GM10248 (cell line): ENCODE data around the gene NRP2.

Experiments used
- CTCF ChIA-PET: fragments of 300-600 bp; sonication (Branson Sonifier 250); formaldehyde crosslinking; extraction: SDS; loops from one replicate; lab custom pipeline; 2021; ENCODE audit warnings: antibody characterized with exemption; lab: Yijun Ruan, JAX
- POLR2A ChIA-PET: fragments of 350-650 bp; sonication (Branson Sonifier 250); formaldehyde crosslinking; extraction: SDS; loops from one replicate; lab custom pipeline; 2020; ENCODE audit warnings: antibody characterized with exemption; lab: Yijun Ruan, JAX
- DNase-seq: peaks from one replicate; pipeline ENCODE4 v3.0.0; 2012; ENCODE audit errors: extremely low spot score
- CTCF ChIP-seq: IDR thresholded peaks from 2 replicates; pipeline ENCODE4 v1.5.1; 2012; ENCODE audit warnings: mild to moderate bottlenecking, low read depth; ENCODE audit errors: extremely low read depth, missing control alignments, control extremely low read depth

Gene NRP2

GRCh38 chr2:205792908-205793307 lies 110.6 kb downstream of the NRP2 start:
- POLR2A ChIA-PET, result no interaction called here
- DNase-seq, result no peak
- CTCF ChIA-PET, result interaction anchor here (1.1 kb wide), 1 partner anchor 17 kb away, joined by 3 read pairs; no protein-coding TSS in a partner anchor
- TF ChIP-seq CTCF, result no peak

GRCh38 chr2:205796805-205797313 lies 114.6 kb downstream of the NRP2 start:
- no peak for TF ChIP-seq CTCF
- POLR2A ChIA-PET, result no interaction called here
- CTCF ChIA-PET, result no interaction called here
- DNase-seq, result no peak

GRCh38 chr2:205797866-205798265 lies 115.6 kb downstream of the NRP2 start:
- TF ChIP-seq CTCF, result no peak
- POLR2A ChIA-PET, result no interaction called here
- no peak for DNase-seq
- CTCF ChIA-PET, result interaction anchor here (1.6 kb wide), 1 partner anchor 16 kb away, joined by 5 read pairs; no protein-coding TSS in a partner anchor

- ChIA-PET POLR2A (no interaction called here), CTCF (interaction anchor here (1.0 kb wide), 1 partner anchor 26 kb away, joined by 3 read pairs; no protein-coding TSS in a partner anchor)
- TF ChIP-seq CTCF, result no peak
Observed at GRCh38 chr2:205800224-205800623, 117.9 kb downstream of the NRP2 start.

GRCh38 chr2:205800773-205801172 lies 118.5 kb downstream of the NRP2 start:
- ChIA-PET POLR2A (no interaction called here), CTCF (interaction anchor here (0.7 to 1.0 kb wide), 2 partner anchors 12 to 26 kb away, joined by 3 read pairs; no protein-coding TSS in a partner anchor)
- no peak for TF ChIP-seq CTCF
- DNase-seq, result no peak

More at GRCh38 chr2:205800224-205800623, 117.9 kb downstream of the NRP2 start:
- no peak for DNase-seq

- ChIA-PET CTCF (interaction anchor here (0.8 kb wide), 1 partner anchor 28 kb away, joined by 3 read pairs; no protein-coding TSS in a partner anchor), POLR2A (no interaction called here)
- no peak for DNase-seq
- no peak for TF ChIP-seq CTCF
Observed at GRCh38 chr2:205802065-205802464, 119.8 kb downstream of the NRP2 start.
